MM.1S (cell line): ENCODE data around the gene CYP27A1.

ENCODE experiments used
- DNase-seq: peaks from one replicate; pipeline ENCODE4 v3.0.0-alpha.2; 2015
- H2AFZ ChIP-seq: fragments of 300-600 bp; sonication (generic); 2 replicates; pipeline ENCODE4 v1.6.0; 2016; ENCODE audit warnings: antibody characterized with exemption, low read length
- H3F3A ChIP-seq: fragments of 300-600 bp; sonication (generic); 2 replicates; pipeline ENCODE4 v1.6.1; 2016; ENCODE audit warnings: mild to moderate bottlenecking, antibody characterized with exemption, low read length, moderate library complexity, mixed read lengths; ENCODE audit not compliant: insufficient read depth
- H3K27ac ChIP-seq: fragments of 300-600 bp; sonication (generic); 2 replicates; pipeline ENCODE4 v1.5.1; 2016; ENCODE audit warnings: mild to moderate bottlenecking, low read length
- H3K27me3 ChIP-seq: fragments of 300-600 bp; sonication (generic); replicated peaks from 2 replicates; pipeline ENCODE4 v1.6.0; 2016; ENCODE audit warnings: low read length; ENCODE audit not compliant: insufficient read depth
- H3K36me3 ChIP-seq: fragments of 300-600 bp; sonication (generic); replicated peaks from 2 replicates; pipeline ENCODE4 v1.6.1; 2016; ENCODE audit warnings: mild to moderate bottlenecking, low read length, mixed read lengths; ENCODE audit not compliant: insufficient read depth
- H3K4me1 ChIP-seq: fragments of 300-600 bp; sonication (generic); 2 replicates; pipeline ENCODE4 v1.6.1; 2016; ENCODE audit warnings: low read length, mixed read lengths
- H3K4me2 ChIP-seq: fragments of 300-600 bp; sonication (generic); 2 replicates; pipeline ENCODE4 v1.6.0; 2016; ENCODE audit warnings: low read depth, low read length
- H3K4me3 ChIP-seq: fragments of 300-600 bp; sonication (generic); 2 replicates; pipeline ENCODE4 v1.5.1; 2016; ENCODE audit warnings: low read length, mixed read lengths
- H3K79me2 ChIP-seq: fragments of 300-600 bp; sonication (generic); 2 replicates; pipeline ENCODE4 v1.6.1; 2016; ENCODE audit warnings: mixed run types, low read length, mixed read lengths
- H3K9ac ChIP-seq: fragments of 300-600 bp; sonication (generic); 2 replicates; pipeline ENCODE4 v1.6.1; 2016; ENCODE audit warnings: low read length, mixed read lengths
- H3K9me2 ChIP-seq: fragments of 300-600 bp; sonication (generic); replicated peaks from 2 replicates; pipeline ENCODE4 v1.6.1; 2016; ENCODE audit warnings: mild to moderate bottlenecking, low read length, mixed read lengths; ENCODE audit not compliant: insufficient read depth
- H3K9me3 ChIP-seq: fragments of 300-600 bp; sonication (generic); replicated peaks from 2 replicates; pipeline ENCODE4 v1.6.1; 2016; ENCODE audit warnings: mild to moderate bottlenecking, low read length, mixed read lengths; ENCODE audit not compliant: insufficient read depth
- H4K20me1 ChIP-seq: fragments of 300-600 bp; sonication (generic); 2 replicates; pipeline ENCODE4 v1.6.1; 2016; ENCODE audit warnings: mild to moderate bottlenecking, low read length, moderate library complexity, mixed read lengths; ENCODE audit not compliant: insufficient read depth
- CTCF ChIP-seq: fragments of 300-600 bp; sonication (generic); IDR thresholded peaks from 2 replicates; pipeline ENCODE4 v1.5.1; 2016; ENCODE audit warnings: antibody characterized with exemption, low read length, mixed read lengths
- EZH2 ChIP-seq: fragments of 300-600 bp; sonication (generic); optimal IDR thresholded peaks from 2 replicates; pipeline ENCODE3; 2017; ENCODE audit warnings: low read depth, mild to moderate bottlenecking, antibody characterized with exemption, low read length, mixed read lengths
- EZH2phosphoT487 ChIP-seq: fragments of 300-600 bp; sonication (generic); IDR thresholded peaks from 2 replicates; pipeline ENCODE4 v1.6.1; 2018; ENCODE audit warnings: antibody characterized with exemption, low read length

Gene CYP27A1

GRCh38 chr2:218746470-218746795, 35.5 kb upstream of the CYP27A1 start:
- TF ChIP-seq EZH2phosphoT487 = no peak
- TF ChIP-seq CTCF = no peak
- no peak for TF ChIP-seq EZH2
- Histone ChIP-seq H2AFZ (no peak overlapping the region), H3K27ac (no peak overlapping the region), H3K4me1 (no peaks in the 10 kb centered on the region), H3K36me3 (no peaks in the 10 kb centered on the region; the same call in 1 of the 2 replicates), H3K9ac (no peak overlapping the region), H3F3A (no peaks in the 10 kb centered on the region), H3K9me2 (no peaks in the 10 kb centered on the region), H3K4me2 (no peak overlapping the region), H3K79me2 (0 out of 2 replicates have a peak, but pooled peaks cover 10% of the 10 kb centered on the region), H4K20me1 (no peaks in the 10 kb centered on the region), H3K4me3 (no peak overlapping the region), H3K27me3 (no peaks in the 10 kb centered on the region), H3K9me3 (no peaks in the 10 kb centered on the region)
- no peak for DNase-seq

GRCh38 chr2:218746960-218747359, 35.0 kb upstream of the CYP27A1 start:
- Histone ChIP-seq H3K9me3 (no peaks in the 10 kb centered on the region), H3K4me2 (no peak overlapping the region), H3K4me1 (no peaks in the 10 kb centered on the region), H2AFZ (no peak overlapping the region), H3K9me2 (no peaks in the 10 kb centered on the region), H3F3A (no peaks in the 10 kb centered on the region), H3K36me3 (no peaks in the 10 kb centered on the region; the same call in 1 of the 2 replicates), H4K20me1 (no peaks in the 10 kb centered on the region), H3K4me3 (no peak overlapping the region), H3K9ac (no peak overlapping the region), H3K27me3 (no peaks in the 10 kb centered on the region), H3K79me2 (0 out of 2 replicates have a peak, but pooled peaks cover 10% of the 10 kb centered on the region), H3K27ac (no peak overlapping the region)
- no peak for TF ChIP-seq CTCF
- TF ChIP-seq EZH2 = no peak
- DNase-seq = no peak

GRCh38 chr2:218748741-218749441, 33.1 kb upstream of the CYP27A1 start:
- Histone ChIP-seq H3K36me3 (peaks cover 4% of the 10 kb centered on the region; the same call in 1 of the 2 replicates), H3K9ac (no peak overlapping the region), H3K27ac (no peak overlapping the region), H2AFZ (no peak overlapping the region), H3K4me2 (no peak overlapping the region), H3K9me3 (no peaks in the 10 kb centered on the region), H3K4me3 (no peak overlapping the region), H3K79me2 (no peaks in the 10 kb centered on the region), H3F3A (no peaks in the 10 kb centered on the region), H4K20me1 (no peaks in the 10 kb centered on the region), H3K4me1 (no peaks in the 10 kb centered on the region), H3K27me3 (no peaks in the 10 kb centered on the region), H3K9me2 (no peaks in the 10 kb centered on the region)
- DNase-seq = no peak
- TF ChIP-seq CTCF (no peak), EZH2phosphoT487 (no peak), EZH2 (no peak)
